Stimulated activated CD8-positive, alpha-beta memory T cell treated with anti-CD3 and anti-CD28 coated beads, Interleukin-15, amount 100 ng/mL, for 4 hours (primary cell): Measurements from ENCODE around the gene DLG2.

Experiments used
- DNase-seq, 2 donors: peaks; one replicate each; pipeline ENCODE4 v3.0.0-alpha.2; 2020; ENCODE audit warnings: low read depth in 2 of 2

The DLG2 gene

DNA sequence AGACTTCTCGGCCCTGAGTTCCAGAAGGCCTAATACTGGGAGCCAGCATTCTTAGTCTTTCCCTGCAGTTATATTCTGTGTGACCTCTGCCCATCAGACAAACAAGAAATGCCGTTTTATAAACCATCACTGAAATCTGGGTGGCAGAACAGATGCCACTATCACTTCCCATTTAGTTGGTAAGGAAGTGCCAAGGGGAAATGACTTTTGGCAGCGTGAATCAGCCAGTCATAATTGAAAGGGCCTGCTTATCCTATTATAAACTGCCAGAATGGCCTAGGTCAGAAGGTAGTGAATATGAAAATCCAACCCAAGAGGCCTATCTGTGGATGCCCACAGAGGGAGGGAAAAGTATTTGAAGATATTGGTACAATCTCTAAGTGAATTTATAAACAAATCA is 1694.1 kb downstream of the DLG2 start:
- DNase-seq, result no peak

DNA sequence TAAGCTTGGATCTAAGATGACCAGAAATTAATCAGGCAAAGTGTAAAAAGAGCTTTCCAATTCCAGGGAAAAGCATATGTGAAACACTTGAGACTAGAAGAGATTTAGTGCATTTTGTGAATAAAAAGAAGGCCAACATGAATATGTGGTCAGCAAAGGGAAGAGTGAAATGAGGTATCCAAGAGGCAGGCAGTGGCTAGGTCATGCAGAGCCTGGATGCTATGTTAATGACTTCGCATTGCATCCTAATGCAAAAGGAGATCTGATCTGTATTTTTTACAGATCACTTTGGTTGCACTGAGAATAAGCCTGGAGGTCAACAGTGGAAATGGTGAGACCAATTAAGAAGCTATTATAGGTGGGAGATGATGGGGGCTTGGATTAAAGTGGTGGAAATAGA is 1699.7 kb downstream of the DLG2 start:
- DNase-seq, result no peak

DNA sequence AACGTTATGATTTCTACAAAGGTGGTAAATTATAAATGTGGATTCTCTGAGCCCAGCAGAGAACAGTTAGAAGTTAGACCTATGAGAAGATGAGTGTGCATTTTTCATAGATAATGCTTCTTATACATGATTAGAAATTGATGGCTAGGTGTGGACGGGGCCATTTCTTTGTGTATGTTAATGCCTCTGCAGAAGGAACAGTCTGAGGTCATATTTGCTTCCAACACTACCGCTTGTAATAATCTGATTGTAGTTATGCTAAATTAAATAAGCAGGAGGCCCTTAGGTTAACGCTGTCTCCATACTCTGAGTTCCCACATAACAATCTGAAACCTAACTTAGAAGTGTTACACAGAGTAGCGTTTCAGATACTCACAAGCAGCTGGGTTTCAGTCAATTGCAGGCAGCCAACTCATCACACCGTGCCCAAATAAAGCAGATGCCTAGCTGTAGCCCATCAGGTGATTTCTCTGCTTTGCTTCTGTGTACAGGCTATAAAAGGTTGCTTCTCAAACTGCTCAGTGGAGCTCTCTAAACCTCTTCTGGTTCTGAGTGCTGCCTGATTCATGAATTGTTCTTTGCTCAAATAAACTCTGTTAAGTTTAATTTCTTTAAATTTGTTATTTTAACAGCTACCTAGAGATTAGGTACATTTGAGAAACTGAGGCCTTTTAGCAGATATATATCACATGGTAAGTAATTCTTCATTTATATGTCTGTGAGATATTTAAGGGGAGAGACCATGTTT is 1702.2 kb downstream of the DLG2 start:
- no peak for DNase-seq

DNA sequence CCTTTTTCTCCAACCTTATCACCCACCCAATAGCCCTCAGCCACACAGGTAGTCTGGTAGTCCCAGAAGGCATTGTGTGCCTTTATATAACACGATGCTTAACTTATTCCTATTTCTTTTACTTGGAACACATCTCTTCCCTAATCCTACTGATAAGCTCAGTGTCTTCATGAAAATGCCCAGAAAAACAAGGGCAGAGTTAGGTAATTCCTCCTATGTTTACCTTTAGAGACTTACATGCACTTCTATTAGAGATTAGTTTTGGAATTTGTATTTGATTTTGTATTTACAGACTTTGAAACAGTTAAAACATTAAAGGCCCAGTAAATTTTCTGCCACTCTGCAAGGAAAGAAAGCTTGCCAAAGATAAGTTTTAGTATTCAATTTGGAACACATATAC is 1703.2 kb downstream of the DLG2 start:
- DNase-seq, result no peak

DNA sequence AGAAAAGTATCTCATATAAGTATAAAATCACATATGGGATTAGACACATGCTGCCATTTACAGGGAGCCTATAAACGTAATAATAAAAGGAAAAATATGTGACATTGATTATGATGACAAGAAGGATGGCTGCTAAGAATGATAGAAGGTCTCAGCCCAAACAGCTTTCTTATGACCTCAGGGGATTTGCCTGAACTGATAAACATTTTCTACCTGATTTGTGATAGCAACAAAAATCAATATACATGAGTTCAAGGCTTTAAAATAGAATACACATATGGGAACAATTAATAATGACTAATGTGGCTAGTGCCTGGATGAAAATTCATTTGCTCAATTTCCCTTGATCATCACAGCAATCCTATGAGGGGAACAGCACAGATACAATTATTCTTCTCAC is 1704.2 kb downstream of the DLG2 start:
- DNase-seq, result no peak

DNA sequence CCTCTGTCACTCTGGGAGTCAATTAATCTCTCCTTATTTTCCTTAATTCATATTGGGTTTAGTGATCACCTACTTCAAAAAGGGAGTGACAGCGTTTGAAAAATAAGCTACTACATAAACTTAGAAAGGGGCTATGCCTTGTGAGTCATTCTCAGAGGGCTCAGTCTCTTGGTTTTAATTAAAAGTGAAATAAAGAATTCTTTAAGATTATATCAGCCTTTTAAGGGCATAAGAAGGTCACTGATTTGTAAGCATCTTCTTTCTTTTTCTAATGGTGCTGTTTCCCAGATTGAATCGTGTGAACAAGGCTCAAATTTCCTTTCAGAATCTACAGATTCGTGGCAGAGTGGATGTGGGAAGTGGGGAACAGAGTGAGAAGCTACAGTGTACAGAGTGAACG is 1704.8 kb downstream of the DLG2 start:
- no peak for DNase-seq

DNA sequence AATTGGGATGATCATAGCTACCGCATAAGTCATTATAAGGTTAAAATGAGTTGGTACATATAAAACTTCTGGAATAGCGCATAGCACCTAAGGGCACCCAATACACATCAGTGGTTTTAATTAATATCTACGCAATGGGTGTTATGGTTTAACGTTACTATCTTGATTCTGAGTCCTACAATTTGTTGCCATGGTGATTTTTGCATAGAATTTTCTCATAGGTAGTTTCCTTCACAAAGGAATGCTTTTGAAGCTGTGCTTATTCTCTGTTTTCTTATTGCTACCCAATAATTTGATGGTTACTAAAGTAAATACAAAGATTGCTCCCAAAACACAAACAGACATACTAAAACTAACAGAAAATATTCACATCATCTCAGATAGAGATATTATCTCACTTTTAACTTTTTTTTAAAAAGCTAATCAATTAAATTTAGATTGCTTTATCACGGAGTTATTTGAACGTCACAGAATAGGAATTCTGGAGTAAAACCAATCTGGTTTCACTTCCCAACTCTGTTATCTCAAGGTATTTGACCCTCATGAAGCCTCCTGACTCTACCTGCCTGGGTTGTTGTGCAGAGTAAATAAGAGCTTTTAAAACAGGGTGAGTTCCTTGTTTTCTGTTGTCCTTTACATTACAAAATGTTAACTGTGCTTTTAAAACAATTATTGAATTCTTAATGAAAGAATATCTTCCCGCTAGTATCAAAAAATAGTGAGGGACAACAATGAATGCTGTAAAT is 1705.5 kb downstream of the DLG2 start:
- no peak for DNase-seq

DNA sequence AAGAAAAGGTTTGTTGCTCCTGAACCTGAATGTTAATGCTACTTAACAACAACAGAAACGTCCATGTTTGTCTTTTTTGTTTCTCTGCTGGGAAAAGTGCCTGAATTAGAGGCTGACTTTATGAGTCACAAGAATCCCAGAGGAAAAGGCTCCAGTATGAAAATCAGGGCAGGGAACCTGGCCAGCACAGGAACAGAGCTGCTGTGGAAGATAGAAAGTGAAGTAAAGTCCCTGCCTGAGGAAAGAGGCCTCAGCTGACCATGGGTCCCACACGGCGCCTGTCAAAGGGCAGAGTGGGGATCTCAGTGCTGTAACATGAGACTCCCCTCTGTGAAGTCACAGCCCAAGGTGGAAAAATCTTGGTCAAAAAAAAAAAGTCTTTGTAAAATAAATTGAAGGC is 1708.7 kb downstream of the DLG2 start:
- DNase-seq, result no peak

DNA sequence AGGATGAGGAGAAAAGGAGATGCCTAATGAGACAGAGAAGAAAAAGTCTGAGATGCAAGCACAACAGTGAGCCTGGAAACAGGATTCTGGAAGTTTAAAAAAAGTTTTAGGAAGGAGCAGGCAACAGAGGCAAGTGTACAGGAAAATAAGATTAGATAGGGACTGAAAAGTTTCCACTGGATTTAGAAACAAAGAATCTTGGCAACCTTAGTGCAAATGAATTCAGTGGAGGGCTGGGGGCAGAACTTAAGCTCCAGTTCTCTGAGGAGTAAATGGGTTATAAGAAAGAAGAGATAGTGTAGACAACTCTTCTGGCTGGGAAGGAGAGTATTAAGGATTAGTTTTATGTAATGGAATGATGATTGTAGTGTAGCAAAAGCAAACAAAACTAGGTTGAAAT is 1712.1 kb downstream of the DLG2 start:
- DNase-seq, result no peak

DNA sequence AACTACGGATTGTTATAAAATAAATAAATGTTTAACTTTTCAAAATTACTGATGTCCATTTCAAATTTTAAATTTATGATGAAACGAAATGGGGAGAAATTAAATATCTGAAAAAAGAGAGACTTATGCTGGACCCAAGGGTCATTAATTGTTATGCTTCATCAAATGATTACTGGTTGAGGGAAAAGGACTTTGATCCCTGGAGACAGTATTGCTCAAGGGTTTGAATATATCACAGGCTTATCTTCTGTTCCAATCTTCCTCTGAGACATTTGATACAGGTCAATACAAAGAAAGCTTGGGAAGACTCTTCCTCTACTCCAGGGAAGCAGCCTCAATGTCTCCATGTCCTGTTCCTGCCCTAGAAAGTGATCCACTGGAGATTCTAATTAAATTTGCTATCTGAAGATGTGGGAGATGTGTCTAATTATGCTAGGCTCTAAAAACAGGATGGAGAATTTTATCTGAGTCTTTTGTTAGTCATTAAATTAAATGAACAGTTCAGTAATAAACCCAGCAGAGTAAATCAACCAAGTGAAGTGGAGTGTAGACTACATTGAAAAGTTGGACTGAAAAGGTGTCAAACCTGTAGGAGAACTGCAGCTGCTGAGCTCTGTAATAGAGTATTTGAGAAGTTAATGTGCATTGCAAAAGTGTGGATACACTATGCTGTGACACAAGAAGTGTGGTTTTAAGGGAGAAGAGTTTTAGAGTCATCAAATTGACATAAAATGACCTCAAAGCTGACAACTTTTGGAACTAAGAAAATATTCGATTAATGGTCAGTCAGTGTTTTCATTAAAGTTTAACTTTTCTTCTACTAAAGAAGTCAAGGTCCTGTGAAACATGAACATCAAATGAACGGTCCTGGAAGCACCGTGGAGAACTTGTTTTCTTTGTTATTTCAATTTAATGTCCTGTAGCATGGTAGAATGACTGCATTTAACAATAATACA is 1717.3 kb downstream of the DLG2 start:
- no peak for DNase-seq

DNA sequence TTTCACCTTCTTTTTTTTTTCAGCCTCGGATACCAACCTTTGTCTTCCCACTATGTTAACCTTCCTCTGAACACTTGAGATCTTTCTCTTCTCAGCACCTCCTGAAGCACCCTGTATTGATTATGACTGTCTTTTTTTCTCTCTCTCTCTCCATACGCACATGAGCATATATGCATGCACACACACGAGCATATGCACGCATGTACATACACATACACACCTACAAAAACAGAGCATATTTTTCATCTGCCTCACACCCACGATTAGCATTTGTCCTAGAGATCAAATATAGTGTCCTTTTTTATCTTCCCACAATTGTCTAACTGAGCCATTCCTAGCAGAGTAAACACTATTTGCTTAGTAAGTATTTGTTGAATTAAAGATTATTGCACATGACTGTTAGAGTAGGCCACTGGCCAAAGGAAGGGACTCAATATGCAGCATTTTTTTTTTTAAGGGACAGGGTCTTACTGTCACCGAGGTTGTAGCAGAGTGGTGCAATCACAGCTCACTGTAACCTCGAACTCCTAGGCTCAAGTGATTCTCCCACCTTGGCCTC is 1718.8 kb downstream of the DLG2 start:
- DNase-seq, result no peak

DNA sequence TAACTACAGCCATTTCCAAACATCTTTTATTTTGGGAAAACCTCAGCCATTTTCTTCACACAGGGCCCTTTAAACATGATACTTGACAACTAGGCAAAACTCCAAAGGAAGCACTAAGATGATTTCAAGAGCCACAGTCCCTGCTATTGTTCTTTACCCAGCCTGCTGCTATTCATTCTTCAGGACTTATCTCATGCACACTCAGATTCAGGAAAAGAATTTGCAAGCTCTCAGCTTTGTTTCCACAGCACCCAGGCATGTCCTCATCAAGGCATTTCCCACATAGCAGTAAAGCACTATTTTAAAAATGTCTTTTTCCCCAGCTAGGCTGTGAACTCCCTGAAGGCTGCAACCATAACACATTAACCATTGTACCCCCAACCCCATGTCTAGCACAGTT is 1731.6 kb downstream of the DLG2 start:
- no peak for DNase-seq

DNA sequence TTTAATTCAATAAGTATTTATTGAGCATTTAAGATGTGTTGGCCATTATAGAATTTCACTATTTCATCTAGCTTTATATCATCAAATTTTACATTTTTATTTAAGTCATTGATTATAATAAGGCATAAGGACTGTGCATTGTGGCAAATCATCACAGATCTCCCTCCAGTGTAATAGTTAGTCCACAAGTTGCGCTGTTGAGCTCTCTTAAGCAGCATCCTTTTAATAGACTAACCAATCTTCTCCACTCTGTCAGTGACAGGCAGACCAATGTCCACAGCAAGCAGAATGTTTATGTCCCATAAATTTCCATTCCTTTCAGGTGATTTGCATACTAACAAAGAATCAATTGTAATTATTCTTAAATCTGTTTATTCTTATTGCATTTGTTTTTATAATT is 1745.7 kb downstream of the DLG2 start:
- DNase-seq, result no peak

DNA sequence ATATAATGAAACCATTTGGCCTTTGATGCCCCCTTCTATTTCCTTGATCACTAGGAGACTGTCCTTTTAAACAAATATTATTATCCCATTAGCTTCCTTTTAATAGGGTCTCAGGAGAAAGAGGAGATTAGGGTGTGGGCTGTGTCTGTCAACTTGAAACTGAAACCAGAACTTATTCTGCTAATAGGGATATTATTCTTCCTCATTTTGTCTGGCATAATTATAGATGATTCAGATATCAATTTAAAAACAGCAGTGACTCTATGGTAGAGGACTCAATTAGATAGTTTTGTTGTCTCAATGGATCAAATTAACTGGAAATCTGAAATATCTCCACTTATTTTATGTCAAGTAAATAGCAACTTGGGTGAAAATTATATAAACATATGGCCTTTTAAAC is 1756.1 kb downstream of the DLG2 start:
- DNase-seq, result no peak

DNA sequence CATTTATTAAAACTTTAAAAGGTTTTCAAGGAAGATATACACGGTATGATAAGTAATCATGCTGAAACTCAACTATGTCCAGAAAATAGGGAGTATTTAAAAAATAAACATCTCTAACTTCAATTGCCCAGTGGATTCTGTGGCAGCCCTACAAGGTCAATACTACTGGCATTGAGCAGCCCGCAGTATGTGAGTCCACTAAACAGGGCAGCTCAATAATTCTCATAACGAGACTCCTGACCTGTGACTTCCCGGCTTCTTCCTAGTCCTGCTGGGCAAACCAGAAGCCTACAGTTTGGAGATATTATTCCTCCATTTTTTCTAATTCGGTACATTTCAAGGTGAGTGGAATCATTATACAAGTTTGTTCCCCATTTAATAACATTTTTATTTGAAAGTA is 1760.5 kb downstream of the DLG2 start:
- no peak for DNase-seq

DNA sequence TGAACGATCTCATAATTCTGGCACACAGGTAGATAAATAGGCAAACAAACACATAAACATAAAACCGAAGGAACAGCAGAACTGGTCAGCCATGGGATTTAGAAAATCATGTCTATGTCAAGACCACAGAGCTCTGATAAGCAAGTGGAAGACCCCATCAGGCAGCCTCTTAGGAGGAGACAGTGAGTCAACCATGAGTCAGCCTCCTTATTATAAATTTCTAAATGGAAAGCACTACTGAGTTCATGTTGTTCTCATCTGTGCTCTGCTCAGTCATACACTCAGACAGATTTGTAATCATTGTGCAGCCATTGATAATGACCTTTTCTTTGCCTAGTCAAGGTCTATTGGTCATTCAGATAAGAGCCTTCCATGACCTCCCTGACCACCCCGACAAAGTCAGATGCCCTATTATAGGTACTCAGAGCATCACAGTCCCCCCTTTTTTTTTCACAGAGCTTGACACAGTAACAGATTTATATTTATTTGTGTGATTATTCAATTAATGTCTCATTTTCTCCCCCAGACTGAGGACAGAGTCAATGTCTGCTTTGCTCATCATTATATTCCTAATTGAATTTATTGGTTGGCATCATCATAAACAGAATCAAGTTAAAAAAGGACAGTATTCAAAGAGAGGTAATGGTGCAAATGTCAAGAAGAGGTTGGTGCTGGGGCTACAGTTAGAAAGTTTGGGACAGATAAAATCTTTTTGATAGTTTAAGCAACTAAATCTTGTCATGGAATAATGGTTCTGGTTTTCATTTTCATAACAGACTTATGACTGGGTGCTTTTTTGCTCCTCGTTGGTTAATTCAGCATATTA is 1761.3 kb downstream of the DLG2 start:
- DNase-seq, result no peak

DNA sequence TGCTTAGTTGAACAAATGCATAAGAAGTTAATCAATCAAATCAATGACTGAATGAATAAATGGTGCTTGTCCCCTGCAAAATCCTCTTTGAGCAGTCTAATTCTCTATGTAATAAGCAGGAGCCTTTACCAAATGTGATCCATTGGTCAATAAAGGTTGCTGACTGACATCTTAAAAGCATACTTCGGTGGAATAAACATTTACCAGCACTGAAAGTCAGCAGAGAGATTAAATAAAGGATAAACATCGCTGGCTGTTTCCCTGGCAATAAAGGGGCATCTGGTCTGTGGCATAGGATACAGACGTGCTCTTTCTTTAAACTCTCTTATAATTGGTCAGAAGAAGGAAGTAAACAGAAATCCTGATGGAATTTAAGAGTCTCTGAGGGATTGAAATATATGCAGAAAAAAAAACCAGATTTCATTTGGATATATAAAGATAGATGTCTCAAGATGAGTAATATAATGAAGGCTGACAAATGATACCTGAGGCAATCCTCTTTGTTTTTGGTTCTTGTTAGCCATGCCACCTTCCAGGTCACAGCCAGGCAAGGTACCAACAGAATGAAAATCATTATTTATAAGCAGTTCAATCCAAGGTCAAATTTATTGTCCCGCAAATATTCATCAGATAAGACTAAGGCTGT is 1762.6 kb downstream of the DLG2 start:
- DNase-seq, result no peak

DNA sequence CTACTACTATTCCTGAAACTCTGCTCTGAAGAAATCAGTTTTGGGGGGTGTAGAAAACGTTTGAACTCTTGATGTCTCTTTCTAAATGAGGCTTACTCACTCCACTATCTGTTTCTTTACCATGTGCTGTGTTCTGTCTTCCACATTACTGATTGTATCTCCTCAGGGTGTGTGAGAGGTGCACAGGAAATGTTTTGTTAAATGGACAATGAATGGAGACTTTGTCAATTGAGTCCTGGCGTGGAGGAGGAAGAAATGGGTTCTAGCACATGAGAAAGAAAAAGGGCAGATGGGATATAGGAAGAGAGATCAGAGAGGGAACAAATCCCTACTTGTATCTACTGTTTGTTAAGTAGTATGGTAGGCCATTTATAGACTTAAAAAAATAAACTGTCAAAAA is 1763.9 kb downstream of the DLG2 start:
- DNase-seq, result no peak

DNA sequence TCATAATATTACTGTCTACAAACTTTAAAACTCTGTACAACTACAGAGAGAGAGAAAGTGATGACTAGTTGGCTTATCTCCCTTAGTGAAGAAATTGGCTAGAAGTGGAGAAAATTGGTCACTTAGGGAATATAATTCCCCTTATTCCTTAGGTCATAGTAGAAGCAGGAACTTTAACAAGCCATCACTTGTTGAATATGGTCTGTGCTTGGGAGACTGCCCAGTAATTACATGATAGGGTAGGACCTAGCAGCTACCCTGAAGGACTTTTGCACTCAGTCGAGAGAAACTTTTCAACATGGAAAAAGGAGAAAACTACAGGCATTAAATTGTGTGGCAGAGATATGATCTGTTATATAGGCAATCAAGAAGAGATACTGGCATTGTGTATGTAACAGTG is 1764.5 kb downstream of the DLG2 start:
- no peak for DNase-seq

DNA sequence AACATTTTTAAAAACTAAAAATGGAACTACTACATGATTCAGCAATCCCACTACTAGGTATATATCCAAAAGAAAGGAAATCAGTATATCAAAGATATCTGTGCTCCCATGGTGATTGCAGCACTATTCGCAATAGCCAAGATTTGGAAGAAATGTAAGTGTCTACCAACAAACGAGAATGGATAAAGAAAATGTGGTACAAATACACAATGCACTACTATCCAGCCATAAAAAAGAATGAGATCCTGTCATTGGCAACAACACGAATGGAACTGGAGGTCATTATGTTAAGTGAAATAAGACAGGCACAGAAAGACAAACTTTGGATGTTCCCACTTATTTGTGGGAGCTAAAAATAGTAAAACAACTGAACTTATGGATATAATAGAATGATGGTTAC is 1765.1 kb downstream of the DLG2 start:
- no peak for DNase-seq

DNA sequence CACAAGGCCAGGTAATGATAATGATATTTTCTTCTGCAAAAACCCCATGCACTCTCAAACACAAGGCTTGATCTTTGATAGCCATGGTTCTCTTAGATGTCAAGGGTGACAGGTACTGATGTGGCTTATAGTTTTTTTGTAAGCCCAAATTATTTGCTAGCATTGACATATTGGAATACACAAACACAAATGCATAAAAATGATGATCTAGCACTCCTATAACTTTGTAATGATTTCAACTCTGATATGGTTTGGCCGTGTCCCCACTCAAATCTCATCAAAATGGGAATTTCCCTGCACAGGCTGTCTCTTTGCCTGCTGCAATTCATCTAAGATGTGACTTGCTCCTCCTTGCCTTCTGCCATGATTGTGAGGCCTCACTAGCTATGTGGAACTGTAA is 1768.5 kb downstream of the DLG2 start:
- no peak for DNase-seq
